AG04450 (cell line): ENCODE measurements around the gene FIBCD1. TPM values are rescaled to one million over a fixed set of nuclear protein-coding genes. Genes with fewer than 3 reads are reported as not detected.

Experiments
- CTCF ChIA-PET: fragments of 300-600, 350-600 bp; formaldehyde crosslinking; extraction: SDS; loops from one replicate; lab custom pipeline; 2022; ENCODE audit warnings: antibody characterized with exemption, inconsistent platforms; lab: Charles Lee
- POLR2A ChIA-PET: fragments of 350-600 bp; formaldehyde crosslinking; extraction: SDS; loops from one replicate; lab custom pipeline; 2021; ENCODE audit warnings: antibody characterized with exemption, inconsistent platforms; lab: Yijun Ruan, JAX
- DNase-seq: peaks from one replicate; pipeline ENCODE4 v3.0.0-alpha.2; 2011; ENCODE audit warnings: low read depth, low spot score
- H3K27ac ChIP-seq: one replicate; pipeline ENCODE4 v1.5.1; 2012; ENCODE audit warnings: low read depth, low read length, control low read depth
- H3K27me3 ChIP-seq: one replicate; pipeline ENCODE4 v1.6.0; 2012; ENCODE audit warnings: low read length; ENCODE audit not compliant: control insufficient read depth, insufficient read depth
- H3K4me3 ChIP-seq: 2 replicates; pipeline ENCODE4 v1.5.1; 2011; ENCODE audit warnings: mild to moderate bottlenecking, low read depth, low read length, control low read depth
- H3K9me3 ChIP-seq: 2 replicates; pipeline ENCODE4 v1.5.1; 2012; ENCODE audit warnings: low read length; ENCODE audit not compliant: control insufficient read depth, insufficient read depth
- polyA plus RNA-seq: library from polyadenylated mRNA; depleted of rRNA; stranded (reverse); fragments of >200 nt; gene quantifications from 2 replicates; pipeline ENCODE4 v1.2.3, GENCODE V29; 2011
- TF ChIP-seq, protein P1 (sequence below): IDR thresholded peaks from 2 replicates; pipeline ENCODE4 v1.5.1; 2011; ENCODE audit warnings: low read depth, low read length, control low read depth, inconsistent platforms

The FIBCD1 gene
- polyA plus RNA-seq, 1 experiment = 2.2 TPM

DNA sequence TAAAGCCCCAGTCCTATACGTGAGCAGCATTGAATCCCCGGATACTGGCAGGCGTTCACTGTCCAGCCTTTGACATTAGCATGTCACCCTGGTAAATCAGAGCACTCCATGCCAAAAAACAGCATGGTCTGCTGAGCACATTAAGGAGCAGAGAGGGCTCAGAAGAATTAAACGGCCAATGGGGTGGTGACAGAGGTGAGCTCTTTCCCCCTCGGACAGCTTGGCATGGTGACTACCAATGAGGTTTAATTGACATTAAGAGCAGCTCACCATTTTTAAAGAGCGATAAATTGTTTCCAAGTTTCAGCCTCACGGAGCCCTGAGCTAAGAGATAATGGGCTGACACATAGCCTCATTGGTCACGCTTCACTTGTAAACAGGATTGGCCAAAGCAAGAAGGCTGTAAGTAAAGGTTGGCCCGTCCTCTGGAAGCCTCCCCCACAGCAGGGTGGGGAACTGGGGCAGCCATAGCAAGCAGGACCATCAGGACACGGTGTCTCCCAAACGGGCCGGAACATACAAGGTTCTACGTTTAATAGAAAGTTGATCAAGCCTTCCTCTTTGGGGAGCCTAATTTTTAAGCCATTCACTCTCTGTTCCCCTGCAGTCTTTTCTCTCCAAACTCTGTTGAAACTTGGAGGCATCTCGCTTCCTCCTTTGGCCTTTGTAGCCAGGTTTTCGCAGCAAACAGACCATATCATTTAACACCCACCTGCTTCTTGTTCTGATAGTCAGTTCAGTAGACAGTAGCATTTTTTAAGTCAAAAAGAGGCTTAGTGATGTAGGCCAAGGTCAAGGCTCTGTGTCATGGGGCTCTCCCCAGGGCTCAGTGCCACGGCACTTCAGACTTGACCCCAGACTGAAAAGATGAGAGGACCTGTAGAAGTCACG lies 68.3 kb downstream of the FIBCD1 start:
- H3K4me3 ChIP-seq = no peak overlapping the region
- TF ChIP-seq, protein P1, sequence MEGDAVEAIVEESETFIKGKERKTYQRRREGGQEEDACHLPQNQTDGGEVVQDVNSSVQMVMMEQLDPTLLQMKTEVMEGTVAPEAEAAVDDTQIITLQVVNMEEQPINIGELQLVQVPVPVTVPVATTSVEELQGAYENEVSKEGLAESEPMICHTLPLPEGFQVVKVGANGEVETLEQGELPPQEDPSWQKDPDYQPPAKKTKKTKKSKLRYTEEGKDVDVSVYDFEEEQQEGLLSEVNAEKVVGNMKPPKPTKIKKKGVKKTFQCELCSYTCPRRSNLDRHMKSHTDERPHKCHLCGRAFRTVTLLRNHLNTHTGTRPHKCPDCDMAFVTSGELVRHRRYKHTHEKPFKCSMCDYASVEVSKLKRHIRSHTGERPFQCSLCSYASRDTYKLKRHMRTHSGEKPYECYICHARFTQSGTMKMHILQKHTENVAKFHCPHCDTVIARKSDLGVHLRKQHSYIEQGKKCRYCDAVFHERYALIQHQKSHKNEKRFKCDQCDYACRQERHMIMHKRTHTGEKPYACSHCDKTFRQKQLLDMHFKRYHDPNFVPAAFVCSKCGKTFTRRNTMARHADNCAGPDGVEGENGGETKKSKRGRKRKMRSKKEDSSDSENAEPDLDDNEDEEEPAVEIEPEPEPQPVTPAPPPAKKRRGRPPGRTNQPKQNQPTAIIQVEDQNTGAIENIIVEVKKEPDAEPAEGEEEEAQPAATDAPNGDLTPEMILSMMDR = no peak
- no peaks in the 10 kb centered on the region for H3K27me3 ChIP-seq
- no peak for DNase-seq
- H3K9me3 ChIP-seq = no peaks in the 10 kb centered on the region
- POLR2A ChIA-PET = no interaction called here
- CTCF ChIA-PET = interaction anchor here (0.6 to 12.0 kb wide), 24 partner anchors 8 to 177 kb away, joined by 3 to 390 read pairs (median 4); partner anchors contain the start of gene EXOSC2
- no peak overlapping the region for H3K27ac ChIP-seq

- ChIA-PET POLR2A (interaction anchor here (0.6 to 1.0 kb wide), 3 partner anchors 160 to 353 kb away, joined by 3 read pairs; partner anchors contain the start of gene NUP214), CTCF (interaction anchor here (0.5 to 12.0 kb wide), 23 partner anchors 8 to 542 kb away, joined by 3 to 390 read pairs (median 4); no protein-coding TSS in a partner anchor)
- Histone ChIP-seq H3K9me3 (no peaks in the 10 kb centered on the region), H3K27ac (no peak overlapping the region), H3K4me3 (no peak overlapping the region), H3K27me3 (no peaks in the 10 kb centered on the region)
- no peak for DNase-seq
- TF ChIP-seq, protein P1 = no peak
Observed at GRCh38 chr9:130869250-130869649, 69.8 kb downstream of the FIBCD1 start.

GRCh38 chr9:130868230-130868629 lies 70.8 kb downstream of the FIBCD1 start:
- Histone ChIP-seq H3K4me3 (no peak overlapping the region), H3K27ac (no peak overlapping the region), H3K9me3 (no peaks in the 10 kb centered on the region), H3K27me3 (no peaks in the 10 kb centered on the region)
- TF ChIP-seq, protein P1 = no peak
- DNase-seq = no peak
- ChIA-PET POLR2A (no interaction called here), CTCF (interaction anchor here (1.1 to 12.0 kb wide), 8 partner anchors 10 to 178 kb away, joined by 3 to 390 read pairs (median 46); no protein-coding TSS in a partner anchor)

GRCh38 chr9:130867556-130867955 lies 71.5 kb downstream of the FIBCD1 start:
- CTCF ChIA-PET = interaction anchor here (0.8 to 12.0 kb wide), 22 partner anchors 9 to 180 kb away, joined by 3 to 390 read pairs (median 9); no protein-coding TSS in a partner anchor
- TF ChIP-seq, protein P1 = no peak

More at GRCh38 chr9:130867556-130867955, 71.5 kb downstream of the FIBCD1 start:
- POLR2A ChIA-PET = no interaction called here
- H3K9me3 ChIP-seq = no peaks in the 10 kb centered on the region
- no peak overlapping the region for H3K4me3 ChIP-seq
- no peak overlapping the region for H3K27ac ChIP-seq
- no peak for DNase-seq
- H3K27me3 ChIP-seq = no peaks in the 10 kb centered on the region
